ENCODE data around the gene OBSCN. TPM values are rescaled to one million over a fixed set of nuclear protein-coding genes. Genes with fewer than 3 reads are reported as not detected.

Gene OBSCN
- total RNA-seq, 1 experiment from 2014 or later = 29.1 TPM

GRCh38 chr1:228174482-228175315 is 33.1 kb upstream of the OBSCN start:
- Histone ChIP-seq H3K9ac (ENCODE audit: low read length) (no peak overlapping the region), H3K4me2 (ENCODE audit: low read length) (no peak overlapping the region), H3K9me2 (replicated peaks; ENCODE audit: low read length) (no peaks in the 10 kb centered on the region), H2AFZ (ENCODE audit: low read length) (no peak overlapping the region), H3K36me3 (ENCODE audit: low read depth, low read length) (no peaks in the 10 kb centered on the region), H3K27me3 (ENCODE audit: low read length) (no peaks in the 10 kb centered on the region), H3K4me1 (ENCODE audit: insufficient read depth, low read length) (peaks cover 7% of the 10 kb centered on the region), H4K20me1 (ENCODE audit: low read length) (peaks cover 4% of the 10 kb centered on the region; the same call in 1 of the 2 replicates), H3F3A (ENCODE audit: low read length, unreplicated experiment) (no peaks in the 10 kb centered on the region), H3K9me3 (ENCODE audit: low read length) (no peaks in the 10 kb centered on the region), H3K4me3 (ENCODE audit: low read length) (no peak overlapping the region), H3K79me2 (ENCODE audit: low read length) (0 out of 2 replicates have a peak, but pooled peaks cover 8% of the 10 kb centered on the region), H3K27ac (ENCODE audit: low read length) (no peak overlapping the region)
- TF ChIP-seq EZH2phosphoT487 (IDR thresholded peaks at IDR 0.05; ENCODE audit: borderline replicate concordance, low read length) (no peak), CTCF (conservative IDR thresholded peaks at IDR 0.05; ENCODE audit: low read depth, low read length) (no peak), EZH2 (IDR thresholded peaks at IDR 0.05; ENCODE audit: low read length, unreplicated experiment) (no peak)
- DNase-seq (peak; percentile 51), ATAC-seq (peak; percentile 58)
- intact Hi-C loops (cut with micrococcal nuclease) = no loop called here
- ChIA-PET POLR2A (ENCODE audit: unreplicated experiment) (interaction anchor here (0.8 kb wide), 1 partner anchor 9 kb away, joined by 11 read pairs; the partner anchor contains the start of gene IBA57), CTCF (interaction anchor here (1.7 kb wide), 1 partner anchor 44 kb away, joined by 3 read pairs; no protein-coding TSS in a partner anchor)
- no TSS peak for BruUV-seq (replicated peaks)

- TF ChIP-seq EZH2phosphoT487 (IDR thresholded peaks at IDR 0.05; ENCODE audit: borderline replicate concordance, low read length) (no peak), CTCF (conservative IDR thresholded peaks at IDR 0.05; ENCODE audit: low read depth, low read length) (no peak), EZH2 (IDR thresholded peaks at IDR 0.05; ENCODE audit: low read length, unreplicated experiment) (no peak)
- H3K27me3 ChIP-seq (ENCODE audit: low read length) = no peaks in the 10 kb centered on the region
- 0 out of 2 replicates have a peak, but pooled peaks cover 8% of the 10 kb centered on the region for H3K79me2 ChIP-seq (ENCODE audit: low read length)
- no peak for ATAC-seq
- no peak overlapping the region for H2AFZ ChIP-seq (ENCODE audit: low read length)
- H3K9me2 ChIP-seq (replicated peaks; ENCODE audit: low read length) = no peaks in the 10 kb centered on the region
- H3K4me2 ChIP-seq (ENCODE audit: low read length) = no peak overlapping the region
- ChIA-PET CTCF (no interaction called here), POLR2A (ENCODE audit: unreplicated experiment) (no interaction called here)
- H3K27ac ChIP-seq (ENCODE audit: low read length) = no peak overlapping the region
- intact Hi-C loops (cut with micrococcal nuclease) = no loop called here
- H3K4me1 ChIP-seq (ENCODE audit: insufficient read depth, low read length) = peaks cover 7% of the 10 kb centered on the region
- H3K4me3 ChIP-seq (ENCODE audit: low read length) = no peak overlapping the region
- BruUV-seq (replicated peaks) = no TSS peak
- H3K9me3 ChIP-seq (ENCODE audit: low read length) = no peaks in the 10 kb centered on the region
- no peak overlapping the region for H3K9ac ChIP-seq (ENCODE audit: low read length)
- H3K36me3 ChIP-seq (ENCODE audit: low read depth, low read length) = no peaks in the 10 kb centered on the region
- DNase-seq = no peak
- no peaks in the 10 kb centered on the region for H3F3A ChIP-seq (ENCODE audit: low read length, unreplicated experiment)
- peaks cover 4% of the 10 kb centered on the region; the same call in 1 of the 2 replicates for H4K20me1 ChIP-seq (ENCODE audit: low read length)
Observed at GRCh38 chr1:228175316-228176023, 32.4 kb upstream of the OBSCN start.

Data from PC-3 (cell line).